GM18868 (cell line): ENCODE results near the gene EIF4H.
"Not testable (repeated sequence)": the region's sequence is repeated elsewhere in the genome, so short reads cannot be mapped to it uniquely, and the experiment has no call there.

Experiments
- ATAC-seq: cut with Tn5 transposase; IDR thresholded peaks from one replicate; pipeline ENCODE4 v1.9.1; 2021; ENCODE audit warnings: mild to moderate bottlenecking, moderate library complexity; ENCODE audit not compliant: unreplicated experiment

Gene EIF4H

DNA sequence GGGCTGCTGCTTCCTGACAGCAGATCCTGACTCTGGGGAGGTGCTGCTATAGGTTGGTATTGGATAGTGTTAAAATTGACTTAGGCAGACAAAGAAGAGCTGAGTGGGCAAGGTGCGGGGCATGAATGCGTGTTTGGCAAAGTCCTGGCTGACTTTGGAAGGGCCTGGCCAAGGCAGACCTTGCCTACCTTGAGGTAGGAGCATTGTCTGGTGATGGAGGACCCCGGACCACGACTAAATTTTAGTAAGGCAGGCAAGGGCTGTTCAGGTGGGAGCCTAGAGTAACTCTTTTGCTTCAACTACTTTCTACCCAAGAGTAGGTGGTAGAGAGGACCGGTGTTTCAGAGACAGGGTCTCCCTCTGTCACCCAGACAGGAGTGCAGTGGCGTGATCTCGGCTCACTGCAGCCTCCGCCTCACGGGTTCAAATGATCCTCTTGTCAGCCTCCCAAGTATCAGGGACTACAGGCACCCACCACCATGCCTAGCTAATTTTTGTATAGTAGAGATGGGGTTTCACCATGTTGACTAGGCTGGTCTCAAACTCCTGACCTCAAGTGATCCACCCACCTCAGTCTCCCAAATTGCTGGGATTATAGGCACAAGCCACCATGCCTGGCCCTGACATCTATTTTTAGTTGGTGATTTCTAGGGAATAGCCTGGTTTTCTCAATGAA is 23.4 kb downstream of the EIF4H start:
- no peak for ATAC-seq

DNA sequence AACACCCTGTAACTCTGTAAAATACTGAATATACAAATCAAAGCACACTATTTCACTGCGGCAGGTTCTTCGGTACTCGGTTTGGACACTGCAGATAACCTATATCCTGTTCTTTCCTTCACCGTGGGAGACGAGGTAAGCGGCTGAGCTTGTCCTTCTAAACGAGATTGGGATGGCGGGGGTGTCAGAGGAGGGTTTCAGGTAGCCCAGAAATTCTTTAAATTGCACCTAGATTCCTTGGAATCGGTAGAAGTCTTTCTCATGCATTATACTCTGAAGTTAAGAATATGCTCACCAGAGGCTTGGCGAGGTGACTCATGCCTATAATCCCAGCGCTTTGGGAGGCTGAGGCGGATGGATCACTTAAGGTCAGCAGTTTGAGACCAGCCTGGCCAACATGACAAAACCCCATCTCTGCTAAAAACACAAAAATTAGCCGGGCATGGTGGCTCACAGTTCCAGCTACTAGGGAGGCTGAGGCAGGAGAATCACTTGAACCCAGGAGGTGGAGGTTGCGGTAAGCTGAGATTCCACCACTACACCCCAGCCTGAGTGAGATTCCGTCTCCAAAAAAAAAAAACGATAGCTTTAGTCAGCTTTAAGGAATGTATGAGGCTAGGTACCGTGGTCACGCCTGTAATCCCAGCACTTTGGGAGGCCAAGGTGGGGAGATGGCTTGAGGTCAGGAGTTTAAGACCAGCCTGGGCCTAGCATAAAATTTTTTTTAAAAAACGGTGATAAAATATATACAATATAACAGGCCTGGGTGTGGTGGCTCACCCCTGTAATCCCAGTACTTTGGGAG is 25.6 kb downstream of the EIF4H start:
- ATAC-seq: no peak

DNA sequence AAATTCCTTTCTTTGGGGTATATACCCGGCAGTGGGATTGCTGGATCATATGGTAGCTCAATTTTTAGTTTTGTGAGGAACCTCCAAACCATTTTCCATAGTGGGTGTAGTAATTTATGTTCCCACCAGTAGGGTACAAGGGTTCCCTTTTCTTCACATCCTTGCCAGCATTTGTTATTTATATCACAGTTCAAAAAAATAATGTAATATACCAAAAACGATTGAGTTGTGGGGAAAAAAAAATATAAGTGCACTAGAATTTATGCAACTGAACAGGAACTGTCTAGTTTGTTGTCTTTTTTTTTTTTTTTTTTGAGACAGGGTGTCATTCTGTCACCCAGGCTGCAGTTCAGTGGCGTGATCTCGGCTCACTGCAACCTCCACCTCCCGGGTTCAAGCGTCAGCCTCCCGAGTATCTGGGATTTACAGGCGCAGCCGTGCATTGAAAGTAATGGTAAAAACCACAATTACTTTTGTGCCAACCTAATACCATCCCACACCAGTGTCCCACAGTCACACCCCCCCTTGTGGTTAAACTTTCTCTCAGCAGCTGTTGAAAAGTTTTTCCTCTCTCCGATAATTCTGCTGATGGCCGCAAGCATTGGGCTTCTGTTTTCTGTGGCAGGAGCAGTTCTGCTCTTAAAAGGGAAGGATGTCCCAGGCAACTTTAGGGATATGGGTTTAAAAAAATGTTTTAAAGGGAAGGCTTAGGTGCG is 28.8 kb downstream of the EIF4H start:
- no peak for ATAC-seq

DNA sequence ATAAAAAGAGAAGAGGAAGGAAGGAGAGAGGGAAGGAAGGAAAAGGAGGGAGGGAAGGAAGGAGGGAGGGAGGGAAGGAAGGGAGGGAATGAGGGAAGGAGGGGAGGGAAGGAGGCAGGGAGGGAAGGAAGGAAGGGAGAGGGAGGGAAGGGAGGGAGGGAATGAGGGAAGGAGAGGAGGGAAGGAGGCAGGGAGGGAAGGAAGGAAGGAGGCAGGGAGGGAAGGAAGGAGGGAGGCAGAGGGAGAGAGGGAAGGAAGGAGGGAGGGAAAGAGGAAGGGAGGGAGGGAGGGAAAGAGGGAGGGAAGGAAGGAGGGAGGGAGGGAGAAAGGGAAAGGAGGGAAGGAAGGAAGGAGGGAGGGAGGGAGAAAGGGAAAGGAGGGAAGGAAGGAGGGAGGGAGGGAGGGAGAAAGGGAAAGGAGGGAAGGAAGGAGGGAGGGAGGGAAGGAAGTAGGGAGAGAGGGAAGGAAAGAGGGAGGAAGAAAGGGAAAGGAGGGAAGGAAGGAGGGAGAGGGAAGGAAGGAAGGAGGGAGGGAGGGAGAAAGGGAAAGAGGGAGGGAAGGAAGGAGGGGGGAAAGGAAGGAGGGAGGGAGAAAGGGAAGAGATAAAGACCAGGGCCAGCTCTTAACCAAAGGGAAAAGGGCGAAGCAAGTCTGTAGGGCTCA is 29.9 kb downstream of the EIF4H start:
- no peak for ATAC-seq

DNA sequence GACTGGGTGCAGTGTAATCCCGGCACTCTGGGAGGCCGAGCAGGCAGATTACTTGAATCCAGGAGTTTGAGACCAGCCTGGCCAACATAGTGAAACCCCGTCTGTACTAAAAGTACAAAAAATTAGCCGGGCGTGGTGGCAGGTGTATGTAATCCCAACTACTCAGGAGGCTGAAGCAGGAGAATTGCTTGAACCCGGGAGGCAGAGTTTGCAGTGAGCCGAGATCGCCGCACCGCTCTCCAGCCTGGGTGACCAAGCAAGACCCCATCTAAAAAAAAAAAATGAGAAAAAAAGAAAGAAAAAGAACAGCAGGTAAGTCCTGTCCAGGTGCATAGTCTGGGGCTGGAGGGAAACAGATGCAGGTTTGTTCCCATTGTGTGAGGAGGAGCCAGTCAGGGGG is 31.9 kb downstream of the EIF4H start:
- ATAC-seq: not testable (repeated sequence)

DNA sequence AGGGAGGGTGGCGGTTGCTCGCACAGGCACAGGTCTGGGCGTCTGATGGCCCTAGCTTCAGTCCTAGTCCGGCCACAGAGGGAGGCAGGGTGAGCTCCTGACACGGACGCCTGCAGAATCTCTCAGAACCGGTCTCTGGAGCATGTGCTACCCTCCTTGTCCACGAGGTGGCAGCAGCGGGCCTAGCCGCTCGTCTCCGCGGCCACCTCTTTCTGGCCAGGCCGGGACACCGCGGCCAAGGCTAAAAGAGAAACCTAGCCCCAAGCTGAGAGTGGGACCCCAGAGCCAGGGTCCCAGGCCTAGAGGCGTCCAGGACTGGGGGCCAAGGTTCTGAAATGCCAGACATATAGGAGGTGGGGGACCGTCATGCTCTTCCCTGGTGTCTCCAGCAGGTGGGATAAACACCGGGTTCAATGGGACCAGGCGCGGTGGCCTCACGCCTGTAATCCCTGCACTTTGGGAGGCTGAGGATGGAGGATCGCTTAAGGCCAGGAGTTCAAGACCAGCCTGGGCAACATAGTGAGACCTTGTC is 32.5 kb downstream of the EIF4H start:
- ATAC-seq: no peak

DNA sequence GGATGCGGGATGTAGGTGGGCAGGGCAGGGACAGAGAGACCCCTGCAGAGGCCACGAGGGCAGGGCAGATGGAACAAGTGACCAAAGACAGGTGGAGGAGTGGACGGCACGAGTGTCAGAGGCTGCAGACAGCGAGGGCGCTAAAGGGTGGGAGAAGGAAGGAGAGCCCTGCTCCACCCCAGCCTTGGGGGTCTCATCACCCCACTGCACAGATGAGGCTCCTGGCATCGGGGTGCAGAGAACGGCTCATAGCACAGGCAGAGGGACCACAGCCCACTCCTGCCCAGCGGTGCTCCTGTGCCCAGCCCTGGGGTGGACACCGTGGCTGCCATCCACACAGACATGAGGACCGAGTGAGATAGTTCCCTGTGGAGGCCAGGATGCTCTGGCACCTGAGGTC is 33.4 kb downstream of the EIF4H start:
- ATAC-seq: no peak

DNA sequence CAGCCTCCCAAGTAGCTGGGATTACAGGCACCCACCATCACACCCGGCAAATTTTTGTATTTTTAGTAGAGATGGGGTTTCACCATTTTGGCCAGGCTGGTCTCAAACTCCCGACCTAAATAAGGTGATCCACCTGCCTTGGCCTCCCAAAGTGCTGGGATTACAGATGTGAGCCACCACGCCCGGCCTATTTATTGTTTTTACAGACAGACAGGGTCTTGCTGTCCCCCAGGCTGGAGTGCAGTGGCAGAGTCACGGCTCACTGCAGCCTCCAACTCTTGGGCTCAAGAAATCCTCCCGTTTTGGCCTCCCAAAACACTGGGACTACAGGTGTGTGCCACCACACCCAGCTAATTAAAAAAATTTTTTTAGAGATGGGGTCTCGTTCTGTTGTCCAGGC is 34.1 kb downstream of the EIF4H start:
- not testable (repeated sequence) for ATAC-seq

DNA sequence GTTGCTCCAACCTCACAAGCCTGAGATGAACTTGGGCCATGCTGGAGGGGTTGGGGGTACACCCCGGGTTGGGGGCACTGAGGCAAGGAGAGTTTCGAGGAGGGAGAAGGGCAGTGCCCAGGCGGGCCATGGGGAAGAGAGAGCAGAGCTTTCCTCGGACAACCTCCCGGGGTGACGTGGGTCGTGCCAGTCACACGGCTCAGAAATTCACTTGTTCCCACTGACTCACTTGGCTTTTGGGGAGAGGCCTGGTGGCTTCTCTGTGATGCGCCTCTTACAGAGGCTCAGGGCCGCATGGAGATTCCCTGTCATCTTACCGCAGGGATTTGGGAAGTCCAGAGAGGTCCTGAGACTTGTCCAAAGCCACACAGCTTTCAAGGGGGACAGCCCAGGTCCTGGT is 38.5 kb downstream of the EIF4H start:
- no peak for ATAC-seq

DNA sequence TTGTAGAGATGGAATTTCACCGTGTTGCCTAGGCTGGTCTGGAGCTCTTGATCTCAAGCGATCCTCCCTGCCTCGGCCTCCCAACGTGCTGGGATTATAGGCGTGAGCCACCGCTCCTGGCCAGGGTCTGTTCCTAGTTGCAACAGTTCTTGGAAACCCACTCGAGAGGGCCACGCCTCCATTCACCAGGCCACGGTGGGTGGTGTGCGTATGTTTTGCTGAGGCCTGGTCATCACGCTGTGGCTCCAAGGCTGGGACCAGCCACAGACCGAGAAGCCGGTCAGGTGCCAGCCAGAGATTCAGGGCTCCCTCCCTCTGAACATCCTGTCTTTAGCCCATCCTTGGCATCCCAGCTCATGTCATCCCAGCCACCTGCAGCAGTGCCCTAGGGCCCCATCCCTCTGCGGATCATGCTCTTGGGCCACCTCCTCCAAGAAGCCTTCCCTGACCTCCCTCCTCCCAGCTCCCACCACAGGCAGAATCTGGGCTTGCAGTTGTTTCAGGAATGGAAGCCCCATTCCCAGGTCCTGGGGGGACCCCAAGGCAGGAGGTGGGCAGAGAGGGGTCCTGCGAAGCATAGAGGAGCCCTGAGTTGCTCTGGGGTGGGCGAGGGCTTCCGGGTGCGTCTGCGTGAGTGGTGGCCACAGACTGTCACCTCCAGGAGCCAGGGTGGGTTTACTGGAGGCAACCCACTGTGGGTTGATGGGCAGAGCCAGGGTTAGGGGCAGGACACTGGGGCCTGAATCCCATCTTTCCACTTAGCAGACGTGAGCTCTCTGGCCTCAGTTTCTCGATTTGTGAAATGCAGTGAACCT is 40.9 kb downstream of the EIF4H start:
- no peak for ATAC-seq

DNA sequence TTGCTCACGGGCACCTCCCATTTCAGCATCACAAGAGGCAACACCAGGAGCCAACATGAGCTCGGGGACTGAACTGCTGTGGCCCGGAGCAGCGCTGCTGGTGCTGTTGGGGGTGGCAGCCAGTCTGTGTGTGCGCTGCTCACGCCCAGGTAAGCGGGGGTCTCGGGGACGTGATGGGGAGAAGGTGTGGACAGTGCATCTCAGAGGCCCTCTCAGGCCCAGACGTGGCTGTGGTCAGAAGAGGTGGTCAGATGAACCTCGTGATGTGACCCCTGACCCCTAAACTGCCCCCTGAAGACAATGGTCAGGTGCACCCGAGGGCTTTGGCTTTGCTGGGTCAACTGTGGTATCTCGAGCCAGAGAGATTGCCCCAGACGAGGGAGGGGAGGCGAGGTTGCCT is 41.8 kb downstream of the EIF4H start:
- ATAC-seq: no peak

DNA sequence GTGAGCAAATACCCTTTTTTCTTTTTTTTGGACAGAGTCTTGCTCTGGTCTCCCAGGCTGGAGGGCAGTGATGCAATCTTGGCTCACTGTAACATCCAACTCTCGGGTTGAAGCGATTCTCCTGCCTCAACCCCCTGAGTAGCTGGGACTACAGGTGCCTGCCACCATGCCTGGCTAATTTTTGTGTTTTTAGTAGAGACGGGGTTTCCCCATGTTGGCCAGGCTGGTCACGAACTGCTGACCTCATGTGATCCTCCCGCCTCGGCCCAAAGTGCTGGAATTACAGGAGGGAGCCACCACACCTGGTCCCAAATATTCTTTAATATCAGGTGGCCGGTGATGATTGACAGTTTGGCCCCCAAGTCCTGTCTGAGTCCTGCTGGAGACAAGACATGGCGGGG is 42.2 kb downstream of the EIF4H start:
- no peak for ATAC-seq

DNA sequence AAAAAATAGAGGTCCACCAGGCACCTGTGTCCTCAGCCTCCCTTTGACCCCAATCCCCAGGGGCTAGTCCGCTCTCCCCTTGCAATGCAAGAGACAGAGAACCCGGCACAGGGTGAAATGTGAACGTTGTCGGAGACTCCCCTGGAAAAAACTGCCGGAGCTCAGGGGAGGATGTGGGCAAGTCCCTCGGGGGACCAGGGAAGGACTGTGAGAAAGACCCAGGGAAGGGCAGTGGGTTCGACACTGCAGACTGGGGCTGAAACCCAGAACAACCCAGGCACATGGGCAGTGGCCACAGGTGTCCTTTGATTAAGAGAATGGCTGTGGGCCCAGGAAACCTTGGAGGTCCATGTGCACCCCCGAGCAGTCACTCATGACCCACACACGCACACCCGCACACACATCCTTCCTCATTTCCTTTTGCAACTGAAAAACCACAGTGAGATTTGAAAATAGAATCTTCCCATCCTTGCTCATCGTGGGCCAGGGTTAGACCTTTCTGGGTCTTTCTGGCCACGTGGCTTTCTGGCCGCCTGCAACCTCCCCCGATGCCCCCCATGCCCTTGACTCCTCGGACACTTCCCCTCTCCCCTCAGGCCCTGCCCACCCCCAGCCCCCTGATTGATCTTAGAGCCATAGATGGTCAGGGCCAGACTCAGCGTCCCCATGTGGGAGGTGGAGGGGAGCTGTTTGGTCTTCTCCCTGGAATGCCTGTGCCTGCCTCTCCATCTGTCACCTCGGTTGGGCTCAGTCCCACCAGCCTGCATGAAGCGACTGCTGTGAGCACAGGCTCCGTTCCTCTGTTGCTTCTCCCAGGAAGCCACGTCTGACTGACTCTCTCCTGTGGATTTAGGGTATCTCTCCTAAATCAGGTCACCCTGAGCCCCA is 43.5 kb downstream of the EIF4H start:
- ATAC-seq: peak; percentile 58

DNA sequence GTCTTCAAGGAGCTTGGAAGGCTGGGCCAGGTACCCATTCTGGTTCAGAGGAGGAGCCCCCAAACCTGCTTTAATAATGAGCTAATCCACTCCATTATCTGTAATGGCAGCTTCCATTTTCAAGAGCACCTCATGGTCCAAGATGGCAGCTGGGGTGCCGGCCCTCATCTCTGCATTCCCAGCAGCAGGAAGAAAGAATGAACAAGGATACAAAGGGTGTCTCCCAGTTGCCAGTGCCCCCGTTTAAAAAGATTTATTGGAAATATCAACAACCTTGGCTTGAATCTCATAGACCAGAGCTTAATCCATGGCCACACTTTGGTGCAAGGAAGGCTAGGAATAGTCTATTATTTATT is 44.2 kb downstream of the EIF4H start:
- no peak for ATAC-seq

DNA sequence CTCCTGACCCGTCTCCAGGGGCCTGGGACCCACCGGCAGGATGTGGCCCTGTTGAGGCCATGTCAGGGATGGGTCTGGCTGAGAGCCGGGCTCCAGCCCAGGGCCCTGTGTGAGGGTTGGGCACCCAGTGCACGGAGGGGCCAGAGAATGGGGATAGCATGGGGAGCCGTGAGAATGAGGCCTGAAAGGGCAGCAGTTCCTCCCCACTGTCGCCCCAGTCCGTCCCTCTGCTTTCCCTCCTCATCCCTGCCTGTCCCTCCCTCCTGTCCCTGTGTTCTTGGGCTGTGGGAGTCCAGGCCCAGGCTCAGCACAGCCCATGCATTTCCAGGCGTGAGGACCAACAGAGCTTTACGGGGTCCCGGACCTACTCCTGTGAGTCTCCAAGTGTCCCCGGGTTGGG is 45.3 kb downstream of the EIF4H start:
- ATAC-seq: no peak

DNA sequence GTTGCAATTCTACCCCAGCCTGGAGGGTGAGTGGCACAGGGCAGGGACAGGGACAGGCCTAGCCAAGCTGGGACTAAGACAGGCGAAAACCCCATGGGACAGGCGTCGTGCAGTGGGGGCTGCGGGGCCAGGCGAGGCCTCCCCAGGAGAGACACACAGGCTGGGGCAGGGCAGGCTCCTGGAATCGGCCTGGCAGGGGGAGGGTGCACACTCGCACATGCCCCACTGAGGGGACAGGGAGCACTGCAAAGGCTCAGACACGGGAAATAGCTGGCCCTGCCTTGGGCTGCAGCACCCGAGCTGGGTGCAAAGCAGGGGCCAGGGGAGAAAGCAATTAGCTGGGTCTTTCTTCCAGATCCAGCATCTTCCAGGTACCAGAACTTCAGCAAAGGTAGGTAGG is 46.1 kb downstream of the EIF4H start:
- no peak for ATAC-seq

DNA sequence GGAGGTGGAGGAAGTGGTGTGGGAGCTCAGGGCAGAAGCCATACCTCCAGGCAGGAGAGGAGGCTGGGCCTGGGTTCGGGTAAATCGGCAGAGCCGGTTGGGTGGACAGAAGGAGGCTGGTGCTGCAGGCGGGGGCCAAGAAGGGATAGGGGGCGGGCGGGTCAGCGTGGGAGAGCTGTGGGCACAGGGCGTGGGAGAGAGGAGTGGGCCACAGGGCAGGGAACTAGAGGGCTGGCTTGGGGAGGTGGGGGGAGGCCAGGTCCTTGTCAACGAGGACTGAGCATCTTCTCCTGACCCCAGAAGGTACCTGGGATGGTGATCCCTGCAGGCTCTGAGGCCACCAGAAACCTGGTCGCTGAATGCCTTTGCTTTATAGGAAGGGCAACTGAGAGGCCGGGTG is 47.6 kb downstream of the EIF4H start:
- no peak for ATAC-seq

DNA sequence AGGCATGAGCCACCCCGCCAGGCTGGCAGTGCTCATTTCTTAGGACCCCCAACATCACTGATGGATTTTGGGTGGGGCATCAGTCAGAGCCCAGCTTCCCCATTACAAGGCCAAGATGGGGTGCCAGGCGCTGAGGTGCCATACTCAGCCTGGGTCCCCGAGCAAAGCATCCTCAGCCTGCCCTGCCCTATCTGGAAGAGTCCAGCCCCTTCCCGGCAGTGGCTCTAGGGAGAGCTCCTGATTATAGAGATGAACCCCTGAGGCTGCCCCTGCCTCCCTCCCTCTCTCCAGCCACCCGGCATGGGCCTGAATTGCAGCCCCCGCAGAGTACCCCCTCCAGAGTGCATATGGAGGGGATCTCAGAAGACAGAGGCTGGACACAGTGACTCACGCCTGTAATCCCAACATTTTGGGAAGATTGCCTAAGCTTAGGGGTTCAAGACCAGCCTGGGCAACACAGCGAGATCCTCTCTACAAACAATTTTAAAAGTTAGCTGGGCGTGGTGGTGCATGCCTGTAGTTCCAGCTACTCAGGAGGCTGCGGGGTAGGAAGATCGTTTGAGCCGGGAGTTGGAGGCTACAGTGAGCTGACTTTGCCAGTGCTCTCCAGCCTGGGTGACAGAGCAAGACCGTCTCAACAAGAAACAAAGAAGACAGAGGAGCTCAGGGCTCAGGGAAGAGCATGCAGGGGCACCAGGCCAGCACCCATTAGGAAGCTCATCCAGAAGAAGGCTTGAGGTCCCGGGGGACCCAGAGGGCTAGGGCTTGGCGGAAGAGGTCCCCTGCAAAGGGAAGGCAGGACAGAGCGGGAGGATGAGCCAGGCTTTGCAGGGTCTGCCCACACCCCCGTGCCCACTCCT is 48.9 kb downstream of the EIF4H start:
- ATAC-seq: no peak
